A549 (cell line): ENCODE measurements around the gene ROPN1L. TPM values are rescaled to one million over a fixed set of nuclear protein-coding genes. Genes with fewer than 3 reads are reported as not detected.

Experiments used
- ATAC-seq, 2 experiments: fragments of 200-7000 bp in 1 of 2; fragments of >200 bp in 1 of 2; cut with Nextera tagmentation in 1 of 2; cut with Tn5 transposase in 1 of 2; 3 replicates each; pipeline versions ENCODE4 v1.8.0 to v1.9.1; 2018 to 2020; ENCODE audit warnings: mild to moderate bottlenecking in 1 of 2, moderate library complexity in 1 of 2
- CTCF ChIA-PET: fragments of 300-600 bp; sonication (Branson Sonifier 250); formaldehyde crosslinking; extraction: SDS; loops from one replicate; lab custom pipeline; 2021; ENCODE audit warnings: antibody characterized with exemption, inconsistent platforms; lab: Yijun Ruan, JAX
- POLR2A ChIA-PET: fragments of 350-600 bp; formaldehyde crosslinking; extraction: SDS; loops from one replicate; lab custom pipeline; 2021; ENCODE audit warnings: antibody characterized with exemption, inconsistent platforms; lab: Yijun Ruan, JAX
- DNase-seq, 2 experiments: peaks; one replicate each; pipeline versions ENCODE4 v3.0.0 to v3.0.0-alpha.2; 2011 to 2016; ENCODE audit warnings: low read depth in 1 of 2, low spot score in 1 of 2
- FAIRE-seq: peaks from 2 replicates; lab custom pipeline; 2011; peaks lifted over from hg19 to GRCh38; lab: Jason Lieb, UNC
- H3K27ac ChIP-seq, 2 experiments: fragments of >200 bp; sonication (Bioruptor Twin); formaldehyde crosslinking; 3 replicates each; pipeline ENCODE4 v1.5.1; 2016 to 2017
- H3K4me1 ChIP-seq: fragments of >200 bp; sonication (Bioruptor Twin); formaldehyde crosslinking; 3 replicates; pipeline ENCODE4 v1.6.1; 2016
- H3K4me2 ChIP-seq: fragments of >200 bp; sonication (Bioruptor Twin); formaldehyde crosslinking; 3 replicates; pipeline ENCODE4 v1.6.1; 2016
- H3K4me3 ChIP-seq: fragments of >200 bp; sonication (Bioruptor Twin); formaldehyde crosslinking; 3 replicates; pipeline ENCODE4 v1.5.1; 2016
- H3K9me3 ChIP-seq: fragments of >200 bp; sonication (Bioruptor Twin); formaldehyde crosslinking; 3 replicates; pipeline ENCODE4 v1.6.1; 2016
- ATOH8 ChIP-seq: fragments of 250-450 bp; sonication (Bioruptor Pico); IDR thresholded peaks from 2 replicates; pipeline ENCODE4 v1.5.0; 2020; ENCODE audit warnings: low read depth, mild to moderate bottlenecking, moderate library complexity
- CEBPB ChIP-seq, 2 experiments: fragments of >200 bp in 1 of 2; sonication (Bioruptor Twin) in 1 of 2; formaldehyde crosslinking in 1 of 2; IDR thresholded peaks; 2 replicates each; pipeline ENCODE4 v1.6.1; 2012 to 2016
- CHD4 ChIP-seq: fragments of 200-600 bp; sonication (generic); IDR thresholded peaks from 2 replicates; pipeline ENCODE4 v1.6.1; 2016; ENCODE audit warnings: antibody characterized with exemption, mild to moderate bottlenecking, borderline replicate concordance
- E2F6 ChIP-seq: IDR thresholded peaks from 2 replicates; pipeline ENCODE4 v1.6.1; 2012; ENCODE audit warnings: low read depth, borderline replicate concordance
- EHF ChIP-seq: fragments of 250-450 bp; sonication (Bioruptor Pico); IDR thresholded peaks from 2 replicates; pipeline ENCODE4 v1.5.0; 2020; ENCODE audit warnings: mild to moderate bottlenecking
- ELK1 ChIP-seq: fragments of 150-350 bp; IDR thresholded peaks from 2 replicates; pipeline ENCODE4 v1.6.1; 2014; ENCODE audit warnings: low read depth, mild to moderate bottlenecking, low read length
- FOSL2 ChIP-seq, 2 experiments: fragments of 450-650 bp in 1 of 2; fragments of >200 bp in 1 of 2; sonication (Bioruptor Twin) in 1 of 2; formaldehyde crosslinking; IDR thresholded peaks; 2 replicates each; pipeline versions ENCODE4 v1.5.0 to v1.6.1; 2016 to 2020; ENCODE audit warnings: mild to moderate bottlenecking in 1 of 2, moderate library complexity in 1 of 2
- FOXS1 ChIP-seq: fragments of 250-450 bp; sonication (Bioruptor Pico); IDR thresholded peaks from 2 replicates; pipeline ENCODE4 v1.5.0; 2020; ENCODE audit warnings: mild to moderate bottlenecking, moderate library complexity
- HOXB13 ChIP-seq: fragments of 250-450 bp; sonication (Bioruptor Pico); IDR thresholded peaks from 2 replicates; pipeline ENCODE4 v1.5.0; 2020; ENCODE audit warnings: low read depth, mild to moderate bottlenecking, moderate library complexity
- HOXB5 ChIP-seq: fragments of 250-450 bp; sonication (Bioruptor Pico); IDR thresholded peaks from 2 replicates; pipeline ENCODE4 v1.5.0; 2020; ENCODE audit warnings: mild to moderate bottlenecking, moderate library complexity
- KDM1A ChIP-seq: fragments of 200-600 bp; sonication (generic); IDR thresholded peaks from 2 replicates; pipeline ENCODE4 v1.6.1; 2016; ENCODE audit warnings: low read depth, mild to moderate bottlenecking
- KDM5A ChIP-seq: fragments of 200-600 bp; sonication (generic); IDR thresholded peaks from 2 replicates; pipeline ENCODE4 v1.6.1; 2016; ENCODE audit warnings: antibody characterized with exemption, mild to moderate bottlenecking
- MAFK ChIP-seq: fragments of 450-650 bp; IDR thresholded peaks from 2 replicates; pipeline ENCODE4 v1.6.1; 2014; ENCODE audit not compliant: partially characterized antibody
- MAX ChIP-seq: IDR thresholded peaks from 2 replicates; pipeline ENCODE4 v1.6.1; 2012
- MYC ChIP-seq: IDR thresholded peaks from 2 replicates; pipeline ENCODE4 v1.6.1; 2012; ENCODE audit warnings: mild to moderate bottlenecking, inconsistent platforms, low read length, improper control_type of control experiment, borderline replicate concordance
- NFE2L2 ChIP-seq: fragments of 150-350 bp; conservative IDR thresholded peaks from 2 replicates; pipeline ENCODE4 v1.6.1; 2014; ENCODE audit warnings: low read length
- NPAS2 ChIP-seq: fragments of 250-450 bp; sonication (Bioruptor Pico); IDR thresholded peaks from 2 replicates; pipeline ENCODE4 v1.8.0; 2022; ENCODE audit warnings: mild to moderate bottlenecking, moderate library complexity, borderline replicate concordance
- NR3C1 ChIP-seq: fragments of >200 bp; sonication (Bioruptor Twin); formaldehyde crosslinking; IDR thresholded peaks from 3 replicates; pipeline ENCODE4 v1.6.1; 2017
- PBX3 ChIP-seq: IDR thresholded peaks from 2 replicates; pipeline ENCODE4 v1.6.1; 2012
- POLR2A ChIP-seq: IDR thresholded peaks from 2 replicates; pipeline ENCODE4 v1.6.1; 2012; ENCODE audit warnings: mild to moderate bottlenecking, low read length
- POLR2AphosphoS2 ChIP-seq: conservative IDR thresholded peaks from 2 replicates; pipeline ENCODE4 v1.6.1; 2012; ENCODE audit warnings: low read length, improper control_type of control experiment, inconsistent platforms
- TP53 ChIP-seq: fragments of 250-450 bp; sonication (Bioruptor Pico); IDR thresholded peaks from 2 replicates; pipeline ENCODE4 v1.5.0; 2021; ENCODE audit warnings: mild to moderate bottlenecking, moderate library complexity
- ZC3H11A ChIP-seq: fragments of 450-650 bp; IDR thresholded peaks from 2 replicates; pipeline ENCODE4 v1.6.1; 2014; ENCODE audit warnings: antibody characterized with exemption, mild to moderate bottlenecking
- ZNF302 ChIP-seq: fragments of 250-450 bp; sonication (Bioruptor Pico); IDR thresholded peaks from 2 replicates; pipeline ENCODE4 v1.9.0; 2021; ENCODE audit warnings: inconsistent platforms, mild to moderate bottlenecking, moderate library complexity
- ZSCAN20 ChIP-seq: fragments of 250-450 bp; sonication (Bioruptor Pico); IDR thresholded peaks from 2 replicates; pipeline ENCODE4 v1.8.0; 2022; ENCODE audit warnings: mild to moderate bottlenecking, moderate library complexity
- WGBS: methylation state at CpG from one replicate; pipeline ENCODE4 v1.1.6; 2017; ENCODE audit errors: missing lambda C conversion rate; 5-methylcytosine and 5-hydroxymethylcytosine counted together
- polyA plus RNA-seq, 4 experiments: library from polyadenylated mRNA; depleted of rRNA in 3 of 4; stranded (reverse); fragments of >200 nt; fragmentation: RNase III in 1 of 4; extraction: RNeasy Plus Mini Kit Qiagen cat#74134 plus additional on column Dnase treatment in 1 of 4; gene quantifications; 2 replicates in 3 of 4; 3 replicates in 1 of 4; pipeline ENCODE4 v1.2.3, GENCODE V29; 2011 to 2017

Gene ROPN1L
- polyA plus RNA-seq, 2 of the 4 experiments (the other 2 are of a cell fraction): 0.83 to 1.4 TPM

GRCh38 chr5:10503997-10504793 is 62.5 kb downstream of the ROPN1L start:
- Histone ChIP-seq H3K4me3 (no peak overlapping the region), H3K4me1 (peaks cover 83% of the 10 kb centered on the region), H3K4me2 (peak overlapping the region; percentile 38), H3K9me3 (no peaks in the 10 kb centered on the region), H3K27ac (peak overlapping the region; percentile 67 to 74)
- TF ChIP-seq KDM1A: no peak
- 0 out of 2 replicates have a peak, but pooled peaks have one; percentile 29 for TF ChIP-seq HOXB5 (CRISPR knock-in tag)
- TF ChIP-seq ATOH8 (CRISPR knock-in tag): 0 out of 2 replicates have a peak, but pooled peaks have one; percentile 43
- TF ChIP-seq POLR2AphosphoS2: no peak
- TF ChIP-seq ZNF302 (CRISPR knock-in tag): peak; percentile 78
- peak; percentile 32; the same call in 1 of the 2 replicates for TF ChIP-seq EHF (CRISPR knock-in tag)
- no peak for TF ChIP-seq NR3C1
- peak; percentile 91 for TF ChIP-seq NFE2L2
- TF ChIP-seq MYC: no peak
- TF ChIP-seq HOXB13 (CRISPR knock-in tag): peak; percentile 50; the same call in 1 of the 2 replicates
- peak; percentile 81 for TF ChIP-seq MAX
- no peak for TF ChIP-seq POLR2A
- no peak for TF ChIP-seq FOSL2 (IDR thresholded peaks at IDR 0.05)
- peak; percentile 31; the same call in 1 of the 2 replicates for TF ChIP-seq FOSL2 (CRISPR knock-in tag; IDR thresholded peaks at IDR 0.05)
- no peak for TF ChIP-seq ZSCAN20 (CRISPR knock-in tag)
- TF ChIP-seq FOXS1 (CRISPR knock-in tag): 0 out of 2 replicates have a peak, but pooled peaks have one; percentile 50
- no peak for TF ChIP-seq CHD4
- peak; percentile 94 for TF ChIP-seq MAFK
- peak; percentile 72; the same call in 1 of the 2 replicates for TF ChIP-seq E2F6
- 0 out of 2 replicates have a peak, but pooled peaks have one; percentile 50 for TF ChIP-seq TP53 (CRISPR knock-in tag)
- WGBS: 60% methylated on average over 8 of the region's 8 CpGs
- ATAC-seq (no peak), FAIRE-seq (no peak), DNase-seq (peak in 1 of 2 experiments; percentile 64)
- ChIA-PET CTCF (interaction anchor here (1.0 to 1.5 kb wide), 2 partner anchors 112 to 123 kb away, joined by 4 read pairs; no protein-coding TSS in a partner anchor), POLR2A (no interaction called here)

- ChIA-PET CTCF (no interaction called here), POLR2A (no interaction called here)
- no peak for TF ChIP-seq KDM5A
- TF ChIP-seq CEBPB (IDR thresholded peaks at IDR 0.05): 0 out of 4 replicates have a peak, but pooled peaks have one; percentile 23 to 38
- no peak for TF ChIP-seq NPAS2
- TF ChIP-seq ZC3H11A: no peak
- TF ChIP-seq MAFK: no peak
- TF ChIP-seq PBX3: no peak
- TF ChIP-seq ELK1: no peak
- no peak for ATAC-seq
- DNase-seq: no peak
- no peak overlapping the region for H3K4me2 ChIP-seq
- H3K4me1 ChIP-seq: peaks cover 84% of the 10 kb centered on the region
- WGBS: 91% methylated on average over 8 of the region's 8 CpGs
- no peak for FAIRE-seq
- H3K4me3 ChIP-seq: no peak overlapping the region
- H3K9me3 ChIP-seq: no peaks in the 10 kb centered on the region
- peak overlapping the region in 1 of 2 experiments; percentile 78; a peak in 3 of 6 replicates for H3K27ac ChIP-seq
Measured at GRCh38 chr5:10505517-10506095, 63.9 kb downstream of the ROPN1L start.
